Measurements from ENCODE around the gene ALKBH5.

DNA sequence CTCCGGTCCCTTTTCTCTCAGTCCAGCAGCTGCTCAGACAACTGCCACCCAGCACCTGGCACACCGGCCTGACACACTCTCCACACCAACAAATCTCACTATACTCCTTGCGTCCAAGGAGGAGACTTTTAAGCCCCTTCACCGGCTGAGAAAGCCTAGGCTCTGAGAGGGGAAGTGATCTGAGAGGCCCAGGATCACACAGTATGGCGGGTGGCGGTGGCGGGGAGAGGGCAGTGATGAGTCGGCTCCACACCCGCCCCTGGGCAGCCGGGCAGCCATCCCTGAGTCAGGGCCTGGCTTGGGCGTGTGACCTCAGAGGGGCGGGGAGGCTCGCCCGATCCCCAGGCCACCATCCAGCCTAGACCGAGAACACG lies 74.3 kb downstream of the ALKBH5 start:
- TF ChIP-seq ZNF501 (tag by site-specific recombination; IDR thresholded peaks at IDR 0.05) (peak; percentile 47; the same call in 1 of the 2 replicates), ZNF23 (tag by site-specific recombination; IDR thresholded peaks at IDR 0.05; ENCODE audit: borderline replicate concordance) (no peak), ZNF174 (tag by site-specific recombination; IDR thresholded peaks at IDR 0.05) (no peak), ZFP37 (tag by site-specific recombination; IDR thresholded peaks at IDR 0.05) (no peak), ZNF354C (tag by site-specific recombination; IDR thresholded peaks at IDR 0.05; ENCODE audit: borderline replicate concordance, low read depth) (no peak), TRIM28 (IDR thresholded peaks at IDR 0.05; ENCODE audit: borderline replicate concordance, low read length) (no peak), ZNF324 (tag by site-specific recombination; IDR thresholded peaks at IDR 0.05) (no peak), ZNF416 (tag by site-specific recombination; IDR thresholded peaks at IDR 0.05) (no peak), ZFP3 (tag by site-specific recombination; IDR thresholded peaks at IDR 0.05; ENCODE audit: low read depth) (no peak)
- TF ChIP-seq, protein P1, sequence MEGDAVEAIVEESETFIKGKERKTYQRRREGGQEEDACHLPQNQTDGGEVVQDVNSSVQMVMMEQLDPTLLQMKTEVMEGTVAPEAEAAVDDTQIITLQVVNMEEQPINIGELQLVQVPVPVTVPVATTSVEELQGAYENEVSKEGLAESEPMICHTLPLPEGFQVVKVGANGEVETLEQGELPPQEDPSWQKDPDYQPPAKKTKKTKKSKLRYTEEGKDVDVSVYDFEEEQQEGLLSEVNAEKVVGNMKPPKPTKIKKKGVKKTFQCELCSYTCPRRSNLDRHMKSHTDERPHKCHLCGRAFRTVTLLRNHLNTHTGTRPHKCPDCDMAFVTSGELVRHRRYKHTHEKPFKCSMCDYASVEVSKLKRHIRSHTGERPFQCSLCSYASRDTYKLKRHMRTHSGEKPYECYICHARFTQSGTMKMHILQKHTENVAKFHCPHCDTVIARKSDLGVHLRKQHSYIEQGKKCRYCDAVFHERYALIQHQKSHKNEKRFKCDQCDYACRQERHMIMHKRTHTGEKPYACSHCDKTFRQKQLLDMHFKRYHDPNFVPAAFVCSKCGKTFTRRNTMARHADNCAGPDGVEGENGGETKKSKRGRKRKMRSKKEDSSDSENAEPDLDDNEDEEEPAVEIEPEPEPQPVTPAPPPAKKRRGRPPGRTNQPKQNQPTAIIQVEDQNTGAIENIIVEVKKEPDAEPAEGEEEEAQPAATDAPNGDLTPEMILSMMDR (tag by site-specific recombination; IDR thresholded peaks at IDR 0.05) = no peak
- TF ChIP-seq, protein P2, sequence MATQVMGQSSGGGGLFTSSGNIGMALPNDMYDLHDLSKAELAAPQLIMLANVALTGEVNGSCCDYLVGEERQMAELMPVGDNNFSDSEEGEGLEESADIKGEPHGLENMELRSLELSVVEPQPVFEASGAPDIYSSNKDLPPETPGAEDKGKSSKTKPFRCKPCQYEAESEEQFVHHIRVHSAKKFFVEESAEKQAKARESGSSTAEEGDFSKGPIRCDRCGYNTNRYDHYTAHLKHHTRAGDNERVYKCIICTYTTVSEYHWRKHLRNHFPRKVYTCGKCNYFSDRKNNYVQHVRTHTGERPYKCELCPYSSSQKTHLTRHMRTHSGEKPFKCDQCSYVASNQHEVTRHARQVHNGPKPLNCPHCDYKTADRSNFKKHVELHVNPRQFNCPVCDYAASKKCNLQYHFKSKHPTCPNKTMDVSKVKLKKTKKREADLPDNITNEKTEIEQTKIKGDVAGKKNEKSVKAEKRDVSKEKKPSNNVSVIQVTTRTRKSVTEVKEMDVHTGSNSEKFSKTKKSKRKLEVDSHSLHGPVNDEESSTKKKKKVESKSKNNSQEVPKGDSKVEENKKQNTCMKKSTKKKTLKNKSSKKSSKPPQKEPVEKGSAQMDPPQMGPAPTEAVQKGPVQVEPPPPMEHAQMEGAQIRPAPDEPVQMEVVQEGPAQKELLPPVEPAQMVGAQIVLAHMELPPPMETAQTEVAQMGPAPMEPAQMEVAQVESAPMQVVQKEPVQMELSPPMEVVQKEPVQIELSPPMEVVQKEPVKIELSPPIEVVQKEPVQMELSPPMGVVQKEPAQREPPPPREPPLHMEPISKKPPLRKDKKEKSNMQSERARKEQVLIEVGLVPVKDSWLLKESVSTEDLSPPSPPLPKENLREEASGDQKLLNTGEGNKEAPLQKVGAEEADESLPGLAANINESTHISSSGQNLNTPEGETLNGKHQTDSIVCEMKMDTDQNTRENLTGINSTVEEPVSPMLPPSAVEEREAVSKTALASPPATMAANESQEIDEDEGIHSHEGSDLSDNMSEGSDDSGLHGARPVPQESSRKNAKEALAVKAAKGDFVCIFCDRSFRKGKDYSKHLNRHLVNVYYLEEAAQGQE (tag by site-specific recombination; IDR thresholded peaks at IDR 0.05) = no peak

Measured in HEK293 (cell line).